GM19035 (cell line): Measurements from ENCODE around the gene HSPA6.
"Not testable (repeated sequence)": the region's sequence is repeated elsewhere in the genome, so short reads cannot be mapped to it uniquely, and the experiment has no call there.

Experiments used
- ATAC-seq: cut with Tn5 transposase; IDR thresholded peaks from one replicate; pipeline ENCODE4 v1.9.1; 2021; ENCODE audit not compliant: unreplicated experiment

HSPA6 gene

GRCh38 chr1:161502641-161503393, 21.5 kb upstream of the HSPA6 start:
- no peak for ATAC-seq

GRCh38 chr1:161503394-161503748, 21.0 kb upstream of the HSPA6 start:
- no peak for ATAC-seq

- no peak for ATAC-seq
Measured at GRCh38 chr1:161505686-161506085, 18.7 kb upstream of the HSPA6 start.

- ATAC-seq = no peak
Measured at GRCh38 chr1:161506336-161507223, 17.8 kb upstream of the HSPA6 start.

- ATAC-seq = no peak
Measured at GRCh38 chr1:161510477-161510876, 13.9 kb upstream of the HSPA6 start.

GRCh38 chr1:161511018-161511755, 13.2 kb upstream of the HSPA6 start:
- ATAC-seq = no peak

- no peak for ATAC-seq
Measured at GRCh38 chr1:161511756-161512060, 12.6 kb upstream of the HSPA6 start.

- ATAC-seq = not testable (repeated sequence)
Measured at GRCh38 chr1:161512636-161513447, 11.5 kb upstream of the HSPA6 start.

- ATAC-seq = not testable (repeated sequence)
Measured at GRCh38 chr1:161513448-161513780, 10.9 kb upstream of the HSPA6 start.

GRCh38 chr1:161513953-161514352, 10.4 kb upstream of the HSPA6 start:
- not testable (repeated sequence) for ATAC-seq

GRCh38 chr1:161523041-161523816, 1.1 kb upstream of the HSPA6 start:
- not testable (repeated sequence) for ATAC-seq

- ATAC-seq = peak; percentile 33
Measured at GRCh38 chr1:161524742-161525291, 477 bp downstream of the HSPA6 start.

- ATAC-seq = not testable (repeated sequence)
Measured at GRCh38 chr1:161525321-161525720, 981 bp downstream of the HSPA6 start.

GRCh38 chr1:161525918-161526317, 1.6 kb downstream of the HSPA6 start:
- ATAC-seq = not testable (repeated sequence)

GRCh38 chr1:161528550-161528949, 4.2 kb downstream of the HSPA6 start:
- ATAC-seq = not testable (repeated sequence)

- ATAC-seq = not testable (repeated sequence)
Measured at GRCh38 chr1:161529463-161530104, 5.2 kb downstream of the HSPA6 start.

GRCh38 chr1:161530158-161530557, 5.8 kb downstream of the HSPA6 start:
- peak; percentile 47 for ATAC-seq

GRCh38 chr1:161530671-161531641, 6.6 kb downstream of the HSPA6 start:
- ATAC-seq = peak; percentile 70
